ENCODE data around the gene HKDC1.
A peak's percentile ranks its signal among the peaks of the same experiment; 100 is the strongest.

HKDC1 gene

DNA sequence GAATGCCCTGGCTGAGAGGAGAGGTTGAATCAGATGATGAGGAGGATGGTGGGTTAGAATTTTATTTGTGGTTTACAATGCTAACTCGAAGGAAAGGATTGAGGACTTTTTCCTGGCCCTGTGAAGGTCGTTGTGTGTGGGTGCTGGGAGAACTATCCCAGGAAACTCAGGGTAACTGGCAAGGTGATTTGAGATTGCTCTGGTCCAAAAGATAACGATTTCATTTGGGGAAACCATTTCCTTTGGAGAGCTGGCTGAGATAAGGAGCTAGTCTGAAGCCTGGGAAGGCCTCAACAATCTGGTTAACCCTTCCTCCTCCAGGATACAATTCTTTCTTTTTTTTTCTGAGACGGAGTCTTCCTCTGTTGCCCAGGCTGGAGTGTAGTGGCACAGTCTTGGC lies 91.2 kb downstream of the HKDC1 start:
- no peaks in the 10 kb centered on the region for H3K9me3 Mint-ChIP-seq
- H3K4me1 Mint-ChIP-seq = peaks cover 11% of the 10 kb centered on the region
- TF ChIP-seq, protein P1, sequence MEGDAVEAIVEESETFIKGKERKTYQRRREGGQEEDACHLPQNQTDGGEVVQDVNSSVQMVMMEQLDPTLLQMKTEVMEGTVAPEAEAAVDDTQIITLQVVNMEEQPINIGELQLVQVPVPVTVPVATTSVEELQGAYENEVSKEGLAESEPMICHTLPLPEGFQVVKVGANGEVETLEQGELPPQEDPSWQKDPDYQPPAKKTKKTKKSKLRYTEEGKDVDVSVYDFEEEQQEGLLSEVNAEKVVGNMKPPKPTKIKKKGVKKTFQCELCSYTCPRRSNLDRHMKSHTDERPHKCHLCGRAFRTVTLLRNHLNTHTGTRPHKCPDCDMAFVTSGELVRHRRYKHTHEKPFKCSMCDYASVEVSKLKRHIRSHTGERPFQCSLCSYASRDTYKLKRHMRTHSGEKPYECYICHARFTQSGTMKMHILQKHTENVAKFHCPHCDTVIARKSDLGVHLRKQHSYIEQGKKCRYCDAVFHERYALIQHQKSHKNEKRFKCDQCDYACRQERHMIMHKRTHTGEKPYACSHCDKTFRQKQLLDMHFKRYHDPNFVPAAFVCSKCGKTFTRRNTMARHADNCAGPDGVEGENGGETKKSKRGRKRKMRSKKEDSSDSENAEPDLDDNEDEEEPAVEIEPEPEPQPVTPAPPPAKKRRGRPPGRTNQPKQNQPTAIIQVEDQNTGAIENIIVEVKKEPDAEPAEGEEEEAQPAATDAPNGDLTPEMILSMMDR (IDR thresholded peaks at IDR 0.05; ENCODE audit: unreplicated experiment in 3 of 3) = no peak
- H3K36me3 Mint-ChIP-seq (ENCODE audit: low read depth) = no peaks in the 10 kb centered on the region
- peak overlapping the region in 1 of 3 experiments; percentile 78 for H3K27ac Mint-ChIP-seq
- H3K27me3 Mint-ChIP-seq (ENCODE audit: low read depth) = peaks cover 8% of the 10 kb centered on the region
- H3K4me3 Mint-ChIP-seq = no peak overlapping the region

DNA sequence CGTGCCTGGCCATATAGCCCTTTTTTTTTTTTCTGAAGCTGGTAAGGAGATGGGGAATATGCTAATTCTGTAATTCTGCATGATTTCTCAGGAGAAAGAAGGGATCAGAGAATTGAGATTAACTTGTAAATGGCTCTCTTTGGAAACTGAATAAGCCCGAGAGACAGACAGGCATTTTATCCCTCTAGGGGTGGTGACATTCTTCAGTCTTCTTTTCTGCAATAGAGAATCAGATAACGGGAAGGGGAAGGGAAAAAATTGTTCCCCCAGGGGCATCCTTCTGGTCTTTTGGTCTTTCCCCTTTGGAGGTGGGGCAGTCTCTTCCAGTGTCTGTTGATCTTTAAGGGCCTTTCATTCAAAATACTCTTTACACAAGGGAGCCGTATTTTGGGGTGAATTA lies 92.4 kb downstream of the HKDC1 start:
- no peaks in the 10 kb centered on the region for H3K36me3 Mint-ChIP-seq (ENCODE audit: low read depth)
- TF ChIP-seq, protein P1 (IDR thresholded peaks at IDR 0.05; ENCODE audit: unreplicated experiment in 3 of 3) = no peak

DNA sequence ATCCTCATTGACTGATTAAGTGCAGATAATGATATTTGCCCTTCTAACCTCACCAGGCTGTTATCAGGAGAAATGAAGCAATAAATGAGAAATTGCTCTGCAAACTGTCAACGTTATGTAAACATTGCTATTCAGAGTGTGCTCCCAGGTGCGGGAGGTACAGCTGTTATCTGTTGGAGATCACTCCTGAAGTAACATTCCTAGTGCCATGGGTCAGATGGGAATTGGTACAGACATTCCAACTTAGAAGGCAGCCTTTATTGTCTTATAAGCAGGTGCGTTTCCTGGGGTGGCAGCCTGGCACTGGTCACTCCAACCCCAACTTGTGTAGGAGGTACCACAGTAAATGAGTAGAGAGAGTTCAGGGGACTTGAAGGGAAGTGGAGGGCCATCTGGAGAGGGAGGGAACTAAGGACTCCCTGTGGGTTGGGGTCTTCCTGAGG lies 95.0 kb downstream of the HKDC1 start:
- TF ChIP-seq, protein P1 (IDR thresholded peaks at IDR 0.05; ENCODE audit: unreplicated experiment in 3 of 3) = no peak
- H3K4me1 Mint-ChIP-seq = peaks cover 24% of the 10 kb centered on the region
- peaks cover 8% of the 10 kb centered on the region for H3K27me3 Mint-ChIP-seq (ENCODE audit: low read depth)
- H3K9me3 Mint-ChIP-seq = no peaks in the 10 kb centered on the region
- H3K36me3 Mint-ChIP-seq (ENCODE audit: low read depth) = no peaks in the 10 kb centered on the region
- peak overlapping the region in 2 of 3 experiments; percentile 11 to 21 for H3K4me3 Mint-ChIP-seq
- peak overlapping the region in 1 of 3 experiments; percentile 1 for H3K27ac Mint-ChIP-seq

More for the DNA sequence above, 92.4 kb downstream of the HKDC1 start:
- H3K4me1 Mint-ChIP-seq = peaks cover 19% of the 10 kb centered on the region
- no peaks in the 10 kb centered on the region for H3K9me3 Mint-ChIP-seq
- no peak overlapping the region for H3K27ac Mint-ChIP-seq
- no peak overlapping the region for H3K4me3 Mint-ChIP-seq
- peaks cover 8% of the 10 kb centered on the region for H3K27me3 Mint-ChIP-seq (ENCODE audit: low read depth)

DNA sequence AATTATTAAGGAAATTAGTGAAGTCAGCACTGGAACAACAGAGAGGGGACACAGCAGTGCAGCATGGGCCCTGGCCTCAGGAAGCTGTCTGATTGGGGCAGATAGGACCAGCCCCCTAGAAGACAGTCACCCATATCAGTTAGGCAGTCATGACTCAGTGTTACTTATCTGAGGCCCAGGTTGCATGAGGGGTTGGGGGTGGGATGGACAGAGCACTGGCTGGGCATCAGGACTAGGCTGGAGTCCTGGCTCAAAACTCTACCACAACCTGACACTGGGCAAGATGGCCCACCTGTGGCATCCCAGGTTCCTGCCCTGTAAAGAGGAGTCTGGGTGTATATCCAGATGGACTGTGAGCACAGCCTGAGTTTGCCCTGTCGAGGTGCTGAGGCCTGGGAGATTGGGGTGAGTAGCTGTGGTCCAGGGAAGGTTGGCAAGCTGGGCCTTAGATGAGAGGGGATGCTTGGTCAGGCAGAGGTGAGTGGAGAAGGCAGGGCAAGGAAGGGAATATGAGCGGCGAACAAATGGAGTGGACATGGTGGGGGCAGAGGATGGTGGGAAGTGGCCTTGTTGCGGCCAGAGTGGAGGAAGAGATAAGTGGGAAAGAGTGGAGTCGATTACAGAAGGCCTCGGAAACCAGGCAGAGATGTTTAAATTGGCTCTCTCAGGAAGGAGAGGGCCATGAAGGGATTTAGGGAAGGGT lies 95.6 kb downstream of the HKDC1 start:
- TF ChIP-seq, protein P1 (IDR thresholded peaks at IDR 0.05; ENCODE audit: unreplicated experiment in 3 of 3) = no peak
- Mint-ChIP-seq H3K27me3 (ENCODE audit: low read depth) (peaks cover 8% of the 10 kb centered on the region), H3K4me3 (peak overlapping the region; percentile 57 to 97 (median 66)), H3K36me3 (ENCODE audit: low read depth) (no peaks in the 10 kb centered on the region), H3K4me1 (peaks cover 24% of the 10 kb centered on the region), H3K27ac (peak overlapping the region; percentile 13 to 84 (median 77)), H3K9me3 (no peaks in the 10 kb centered on the region)

DNA sequence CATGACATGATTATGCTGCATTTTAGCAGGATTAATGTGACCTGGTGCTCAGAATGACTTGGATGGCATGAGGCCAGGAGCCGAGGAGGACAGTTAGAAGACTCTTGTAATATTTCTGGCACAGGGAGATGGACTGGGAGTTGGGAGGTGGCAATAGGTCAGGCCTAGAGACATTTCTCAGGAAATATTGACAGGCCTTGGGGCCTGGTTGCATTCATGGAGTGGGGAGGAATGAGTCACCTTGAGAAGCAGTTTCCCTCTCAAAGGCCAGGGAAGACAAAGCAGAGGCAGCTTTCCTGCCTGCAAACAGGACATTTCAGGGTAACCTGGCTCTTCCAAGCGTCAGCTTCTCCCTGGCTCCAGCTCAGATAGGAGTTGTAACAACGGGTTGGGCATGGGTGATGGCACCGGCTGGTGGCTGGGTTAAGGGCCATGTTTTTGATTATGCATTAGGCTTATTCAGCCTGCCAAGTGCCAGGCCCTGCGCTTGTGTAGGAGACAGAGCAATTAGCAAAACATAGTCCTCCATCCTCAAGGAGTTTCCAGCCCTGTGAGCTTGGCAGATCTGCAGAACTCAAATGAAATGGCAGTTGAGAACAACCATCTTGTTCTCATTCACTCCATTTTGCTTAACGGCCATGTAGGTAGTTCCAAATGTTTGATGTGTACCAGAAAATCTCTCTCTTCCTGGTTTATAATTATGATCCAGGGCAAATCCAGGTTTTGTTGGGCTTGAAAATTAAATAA lies 96.4 kb downstream of the HKDC1 start:
- H3K36me3 Mint-ChIP-seq (ENCODE audit: low read depth) = no peaks in the 10 kb centered on the region
- peaks cover 8% of the 10 kb centered on the region for H3K27me3 Mint-ChIP-seq (ENCODE audit: low read depth)
- H3K9me3 Mint-ChIP-seq = no peaks in the 10 kb centered on the region
- H3K27ac Mint-ChIP-seq = peak overlapping the region; percentile 13 to 84 (median 77)
- TF ChIP-seq, protein P1 (IDR thresholded peaks at IDR 0.05; ENCODE audit: unreplicated experiment in 3 of 3) = no peak
- peaks cover 23% of the 10 kb centered on the region for H3K4me1 Mint-ChIP-seq
- peak overlapping the region; percentile 57 to 97 (median 66) for H3K4me3 Mint-ChIP-seq

Measured in nephron (organoid).